GM10266 (cell line): Measurements from ENCODE around the gene SHPK.

Experiments used
- DNase-seq: peaks from one replicate; pipeline ENCODE4 v3.0.0; 2012; ENCODE audit errors: extremely low spot score
- CTCF ChIP-seq: IDR thresholded peaks from 2 replicates; pipeline ENCODE4 v1.5.1; 2012; ENCODE audit warnings: mild to moderate bottlenecking, low read depth; ENCODE audit not compliant: control insufficient read depth, insufficient read depth; ENCODE audit errors: missing control alignments

Gene SHPK

GRCh38 chr17:3609689-3610088 is 26.4 kb downstream of the SHPK start:
- no peak for DNase-seq

GRCh38 chr17:3603870-3604259 is 32.2 kb downstream of the SHPK start:
- TF ChIP-seq CTCF = no peak

More at GRCh38 chr17:3609689-3610088, 26.4 kb downstream of the SHPK start:
- TF ChIP-seq CTCF = no peak

GRCh38 chr17:3603119-3603869 is 32.8 kb downstream of the SHPK start:
- no peak for DNase-seq

More at GRCh38 chr17:3603870-3604259, 32.2 kb downstream of the SHPK start:
- no peak for DNase-seq

GRCh38 chr17:3602499-3602898 is 33.6 kb downstream of the SHPK start:
- DNase-seq = no peak
- TF ChIP-seq CTCF = peak; percentile 41

More at GRCh38 chr17:3603119-3603869, 32.8 kb downstream of the SHPK start:
- TF ChIP-seq CTCF = no peak

- DNase-seq = no peak
- no peak for TF ChIP-seq CTCF
Observed at GRCh38 chr17:3600529-3601205, 35.4 kb downstream of the SHPK start.

- DNase-seq = no peak
- no peak for TF ChIP-seq CTCF
Observed at GRCh38 chr17:3598078-3598477, 38.0 kb downstream of the SHPK start.
